Measurements from ENCODE around the gene TXNL1.

DNA sequence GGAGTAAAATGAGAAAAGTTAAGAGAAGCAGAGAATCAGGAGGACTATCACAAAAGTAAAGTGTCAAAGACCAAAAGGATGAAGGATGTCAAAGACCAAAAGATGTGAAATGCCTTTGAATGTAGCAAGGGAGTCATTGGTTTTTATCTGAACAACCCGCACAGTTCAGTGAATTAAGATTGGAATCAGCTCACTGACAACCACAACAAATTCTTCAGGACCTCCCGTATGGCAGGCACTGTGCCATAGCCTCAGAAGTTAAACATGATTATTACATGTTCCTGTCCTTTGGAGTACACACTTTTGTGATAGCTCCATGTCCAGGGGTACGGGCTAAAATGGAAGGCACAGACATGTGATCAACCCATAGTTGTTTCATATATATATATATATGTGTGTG, 5.0 kb upstream of the TXNL1 start:
- TF ChIP-seq EZH2 (optimal IDR thresholded peaks at IDR 0.05; ENCODE audit: low read depth, low read length): no peak
- TF ChIP-seq, protein P1, sequence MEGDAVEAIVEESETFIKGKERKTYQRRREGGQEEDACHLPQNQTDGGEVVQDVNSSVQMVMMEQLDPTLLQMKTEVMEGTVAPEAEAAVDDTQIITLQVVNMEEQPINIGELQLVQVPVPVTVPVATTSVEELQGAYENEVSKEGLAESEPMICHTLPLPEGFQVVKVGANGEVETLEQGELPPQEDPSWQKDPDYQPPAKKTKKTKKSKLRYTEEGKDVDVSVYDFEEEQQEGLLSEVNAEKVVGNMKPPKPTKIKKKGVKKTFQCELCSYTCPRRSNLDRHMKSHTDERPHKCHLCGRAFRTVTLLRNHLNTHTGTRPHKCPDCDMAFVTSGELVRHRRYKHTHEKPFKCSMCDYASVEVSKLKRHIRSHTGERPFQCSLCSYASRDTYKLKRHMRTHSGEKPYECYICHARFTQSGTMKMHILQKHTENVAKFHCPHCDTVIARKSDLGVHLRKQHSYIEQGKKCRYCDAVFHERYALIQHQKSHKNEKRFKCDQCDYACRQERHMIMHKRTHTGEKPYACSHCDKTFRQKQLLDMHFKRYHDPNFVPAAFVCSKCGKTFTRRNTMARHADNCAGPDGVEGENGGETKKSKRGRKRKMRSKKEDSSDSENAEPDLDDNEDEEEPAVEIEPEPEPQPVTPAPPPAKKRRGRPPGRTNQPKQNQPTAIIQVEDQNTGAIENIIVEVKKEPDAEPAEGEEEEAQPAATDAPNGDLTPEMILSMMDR (IDR thresholded peaks at IDR 0.05; ENCODE audit: low read length): no peak
